8988T (cell line): ENCODE results near the gene OR4N2.
"Not testable (repeated sequence)": the region's sequence is repeated elsewhere in the genome, so short reads cannot be mapped to it uniquely, and the experiment has no call there.

ENCODE experiments used
- DNase-seq: peaks from one replicate; pipeline ENCODE4 v3.0.0; 2011

Gene OR4N2

GRCh38 chr14:19803470-19803869 lies at the start of gene OR4N2:
TSS of gene OR4N2 (plus strand) at chr14:19803770. CDS start at chr14:19827449, 23,679 bp downstream.
- not testable (repeated sequence) for DNase-seq

GRCh38 chr14:19754172-19754571 lies 49.4 kb upstream of the OR4N2 start:
- no peak for DNase-seq

GRCh38 chr14:19771491-19771890 lies 32.1 kb upstream of the OR4N2 start:
- DNase-seq: not testable (repeated sequence)

- no peak for DNase-seq
These were observed 31.6 kb upstream of the OR4N2 start for GRCh38 chr14:19771895-19772430.

GRCh38 chr14:19772454-19772853 lies 31.1 kb upstream of the OR4N2 start:
- not testable (repeated sequence) for DNase-seq

- not testable (repeated sequence) for DNase-seq
These were observed 30.4 kb upstream of the OR4N2 start, which contains the start of gene OR4M1 for GRCh38 chr14:19773204-19773603. TSS of gene OR4M1 (plus strand) at chr14:19773504. CDS start at chr14:19780323, 6,819 bp downstream.

- no peak for DNase-seq
These were observed 28.0 kb upstream of the OR4N2 start for GRCh38 chr14:19775587-19775986.

GRCh38 chr14:19785848-19786247 lies 17.7 kb upstream of the OR4N2 start:
- not testable (repeated sequence) for DNase-seq

GRCh38 chr14:19787318-19787717 lies 16.3 kb upstream of the OR4N2 start:
- not testable (repeated sequence) for DNase-seq

GRCh38 chr14:19788150-19788549 lies 15.4 kb upstream of the OR4N2 start:
- not testable (repeated sequence) for DNase-seq

- not testable (repeated sequence) for DNase-seq
These were observed 7.0 kb upstream of the OR4N2 start for GRCh38 chr14:19796520-19797108.

- no peak for DNase-seq
These were observed 3.7 kb upstream of the OR4N2 start for GRCh38 chr14:19799880-19800279.

GRCh38 chr14:19800282-19801117 lies 3.1 kb upstream of the OR4N2 start:
- DNase-seq: no peak

GRCh38 chr14:19801118-19801464 lies 2.5 kb upstream of the OR4N2 start:
- DNase-seq: no peak

GRCh38 chr14:19813171-19813920 lies 9.8 kb downstream of the OR4N2 start:
- DNase-seq: not testable (repeated sequence)

GRCh38 chr14:19819879-19820278 lies 16.3 kb downstream of the OR4N2 start:
- not testable (repeated sequence) for DNase-seq

- not testable (repeated sequence) for DNase-seq
These were observed 17.4 kb downstream of the OR4N2 start for GRCh38 chr14:19821016-19821415.

GRCh38 chr14:19823178-19823577 lies 19.6 kb downstream of the OR4N2 start:
- DNase-seq: no peak

- no peak for DNase-seq
These were observed 20.2 kb downstream of the OR4N2 start for GRCh38 chr14:19823765-19824164.

GRCh38 chr14:19827626-19828244 lies 24.2 kb downstream of the OR4N2 start:
- not testable (repeated sequence) for DNase-seq

- no peak for DNase-seq
These were observed 24.7 kb downstream of the OR4N2 start for GRCh38 chr14:19828314-19828713.

GRCh38 chr14:19834203-19834848 lies 30.8 kb downstream of the OR4N2 start:
- DNase-seq: not testable (repeated sequence)
